Neural progenitor cell (in vitro differentiated cells): Measurements from ENCODE around the gene RNASE7. TPM values are rescaled to one million over a fixed set of nuclear protein-coding genes. Genes with fewer than 3 reads are reported as not detected.

ENCODE experiments used
- DNase-seq: peaks from one replicate; pipeline ENCODE4 v3.0.0-alpha.2; 2016; ENCODE audit warnings: low spot score
- H2AFZ ChIP-seq: fragments of 200-600 bp; sonication (generic); replicated peaks from 2 replicates; pipeline ENCODE4 v1.6.1; 2016; ENCODE audit warnings: antibody characterized with exemption
- H3F3A ChIP-seq: fragments of 200-600 bp; sonication (generic); 2 replicates; pipeline ENCODE4 v1.6.1; 2016; ENCODE audit warnings: antibody characterized with exemption, low read depth
- H3K27ac ChIP-seq: fragments of 200-600 bp; sonication (generic); 2 replicates; pipeline ENCODE4 v1.5.1; 2016; ENCODE audit warnings: mild to moderate bottlenecking
- H3K27me3 ChIP-seq: fragments of 200-600 bp; sonication (generic); 2 replicates; pipeline ENCODE4 v1.6.1; 2016; ENCODE audit warnings: mild to moderate bottlenecking, moderate library complexity
- H3K36me3 ChIP-seq: fragments of 200-600 bp; sonication (generic); 2 replicates; pipeline ENCODE4 v1.5.1; 2016
- H3K4me1 ChIP-seq: fragments of 200-600 bp; sonication (generic); 2 replicates; pipeline ENCODE4 v1.6.1; 2016; ENCODE audit warnings: mixed run types
- H3K4me2 ChIP-seq: fragments of 200-600 bp; sonication (generic); 2 replicates; pipeline ENCODE4 v1.6.1; 2016
- H3K4me3 ChIP-seq: fragments of 200-600 bp; sonication (generic); 2 replicates; pipeline ENCODE4 v1.5.1; 2016
- H3K79me2 ChIP-seq: fragments of 200-600 bp; sonication (generic); 2 replicates; pipeline ENCODE4 v1.6.1; 2016; ENCODE audit warnings: low read depth
- H3K9ac ChIP-seq: fragments of 200-600 bp; sonication (generic); 2 replicates; pipeline ENCODE4 v1.6.1; 2016
- H3K9me3 ChIP-seq: fragments of 200-600 bp; sonication (generic); 2 replicates; pipeline ENCODE4 v1.5.1; 2016; ENCODE audit warnings: low read depth
- H4K20me1 ChIP-seq: fragments of 200-600 bp; sonication (generic); 2 replicates; pipeline ENCODE4 v1.6.1; 2016; ENCODE audit warnings: low read depth
- H3K27ac Mint-ChIP-seq: 3 replicates; pipeline ENCODE4 v1.8.0; 2021; ENCODE audit warnings: mixed read lengths
- H3K27me3 Mint-ChIP-seq: 2 replicates; pipeline ENCODE4 v1.8.0; 2022; ENCODE audit warnings: low read depth, mild to moderate bottlenecking, inconsistent platforms, moderate library complexity, mixed read lengths; ENCODE audit not compliant: insufficient read depth
- H3K36me3 Mint-ChIP-seq: 3 replicates; pipeline ENCODE4 v1.8.0; 2021; ENCODE audit warnings: mixed read lengths
- H3K4me1 Mint-ChIP-seq: 3 replicates; pipeline ENCODE4 v1.8.0; 2021; ENCODE audit warnings: mixed read lengths
- H3K4me3 Mint-ChIP-seq: 3 replicates; pipeline ENCODE4 v1.8.0; 2021; ENCODE audit warnings: mild to moderate bottlenecking, moderate library complexity, mixed read lengths
- H3K9me3 Mint-ChIP-seq: 3 replicates; pipeline ENCODE4 v1.8.0; 2020; ENCODE audit warnings: mixed read lengths
- CTCF ChIP-seq: fragments of 200-600 bp; sonication (generic); IDR thresholded peaks from 2 replicates; pipeline ENCODE4 v1.5.1; 2017; ENCODE audit warnings: antibody characterized with exemption, mild to moderate bottlenecking
- EZH2 ChIP-seq: fragments of 200-600 bp; sonication (generic); IDR thresholded peaks from 2 replicates; pipeline ENCODE4 v1.6.1; 2017; ENCODE audit warnings: antibody characterized with exemption, mild to moderate bottlenecking, moderate library complexity
- EZH2phosphoT487 ChIP-seq: fragments of 200-600 bp; sonication (generic); IDR thresholded peaks from 2 replicates; pipeline ENCODE4 v1.6.1; 2017; ENCODE audit warnings: antibody characterized with exemption
- microRNA-seq: library from miRNA; unstranded; fragments of <30 nt; microRNA quantifications from one replicate; pipeline ENCODE4, GENCODE V29; 2016
- total RNA-seq: library from RNA; depleted of rRNA; stranded (reverse); fragments of >200 nt; gene quantifications from 2 replicates; pipeline ENCODE4 v1.2.3, GENCODE V29; 2015; ENCODE audit warnings: low replicate concordance

The RNASE7 gene
- total RNA-seq, 1 donor from 2014 or later, result not detected

DNA sequence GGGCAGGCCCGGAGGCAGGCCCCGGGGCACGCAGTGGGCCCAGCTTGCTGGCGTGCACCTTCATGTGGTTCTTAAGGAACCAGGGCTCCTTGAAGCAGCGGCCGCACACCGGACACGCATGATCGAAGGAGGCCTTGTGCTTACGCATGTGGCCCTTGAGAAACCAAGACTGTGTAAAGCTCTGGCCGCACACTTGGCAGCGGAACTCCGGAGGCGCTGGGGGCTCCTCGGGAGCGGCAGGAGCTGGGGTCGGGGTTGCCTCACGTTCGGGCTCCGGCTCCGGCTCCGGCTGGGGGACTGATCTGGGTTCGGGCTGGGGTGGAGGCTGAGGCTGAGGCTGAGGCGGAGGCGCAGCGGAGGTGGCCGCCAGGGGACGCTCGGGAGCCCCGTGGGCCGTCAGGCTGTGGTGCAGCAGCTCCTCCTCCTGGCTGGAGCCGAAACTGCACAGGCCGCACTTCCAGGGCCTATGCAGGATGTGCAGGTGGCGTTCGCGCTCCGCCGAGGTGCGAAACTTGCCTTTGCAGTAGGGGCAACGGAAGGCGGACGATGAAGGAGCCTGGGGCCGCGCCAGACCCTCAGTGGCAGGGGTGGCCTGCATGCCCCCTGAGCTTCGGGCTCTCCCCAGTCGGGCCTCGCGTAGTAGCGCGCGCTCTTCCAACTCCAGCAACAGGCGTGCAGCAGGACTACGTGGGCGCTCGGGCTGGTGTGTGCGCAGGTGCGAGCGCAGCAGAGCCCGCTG lies 50.3 kb downstream of the RNASE7 start:
- Histone ChIP-seq H3K4me2 (peak overlapping the region; percentile 87), H3K36me3 (peaks cover 5% of the 10 kb centered on the region), H3K9ac (no peak overlapping the region), H3K4me1 (peaks cover 54% of the 10 kb centered on the region), H2AFZ (no peak overlapping the region), H3K4me3 (peak overlapping the region; percentile 53), H3K27ac (peak overlapping the region; percentile 100), H4K20me1 (peaks cover 86% of the 10 kb centered on the region), H3K27me3 (peaks cover 3% of the 10 kb centered on the region), H3K79me2 (peaks cover 72% of the 10 kb centered on the region), H3F3A (peaks cover 91% of the 10 kb centered on the region), H3K9me3 (no peaks in the 10 kb centered on the region)
- TF ChIP-seq CTCF (peak; percentile 97), EZH2phosphoT487 (no peak)
- H3K27ac Mint-ChIP-seq, result no peak overlapping the region
- peaks cover 35% of the 10 kb centered on the region for H3K36me3 Mint-ChIP-seq
- H3K27me3 Mint-ChIP-seq, result peaks cover 28% of the 10 kb centered on the region
- peaks cover 73% of the 10 kb centered on the region for H3K4me1 Mint-ChIP-seq
- peaks cover 6% of the 10 kb centered on the region for H3K9me3 Mint-ChIP-seq
- DNase-seq, result peak; percentile 87
- peak overlapping the region; percentile 95 for H3K4me3 Mint-ChIP-seq

- Histone ChIP-seq H3K27ac (peak overlapping the region; percentile 100), H3K9ac (no peak overlapping the region), H3K4me3 (peak overlapping the region; percentile 53), H3K79me2 (peaks cover 77% of the 10 kb centered on the region), H3K9me3 (no peaks in the 10 kb centered on the region), H3K27me3 (peaks cover 3% of the 10 kb centered on the region), H3K36me3 (peaks cover 5% of the 10 kb centered on the region), H3F3A (peaks cover 88% of the 10 kb centered on the region), H2AFZ (no peak overlapping the region), H3K4me2 (peak overlapping the region; percentile 87), H3K4me1 (peaks cover 52% of the 10 kb centered on the region), H4K20me1 (peaks cover 80% of the 10 kb centered on the region)
- peak overlapping the region; percentile 97 for H3K27ac Mint-ChIP-seq
- H3K9me3 Mint-ChIP-seq, result peaks cover 4% of the 10 kb centered on the region
- H3K4me3 Mint-ChIP-seq, result peak overlapping the region; percentile 95
- TF ChIP-seq EZH2 (no peak), EZH2phosphoT487 (no peak), CTCF (no peak)
- H3K4me1 Mint-ChIP-seq, result peaks cover 68% of the 10 kb centered on the region
- H3K36me3 Mint-ChIP-seq, result peaks cover 30% of the 10 kb centered on the region
- no peak for DNase-seq
- peaks cover 22% of the 10 kb centered on the region for H3K27me3 Mint-ChIP-seq
Observed at GRCh38 chr14:21093018-21093417, 50.9 kb downstream of the RNASE7 start.

Small RNAs within 50 kb of the gene (microRNA-seq; reads per million reads assigned to microRNA genes)
- not detected for gene MIR6717

Other genes starting within 250 kb of the RNASE7 start
- 5.7 TPM in 1 of 2 replicates, not detected in the other for gene RNASE1, start 239.5 kb upstream of the RNASE7 start, total RNA-seq
- not detected in 2 replicates for gene RNASE3, start 151.0 kb upstream of the RNASE7 start, total RNA-seq
- gene RNASE2, start 86.9 kb upstream of the RNASE7 start, total RNA-seq, result not detected in 2 replicates
- 126 and 155 TPM in 2 replicates for gene METTL17, start 52.4 kb upstream of the RNASE7 start, total RNA-seq
- gene SLC39A2, start 43.1 kb upstream of the RNASE7 start, total RNA-seq, result not detected in 2 replicates
- 1.3 and 2.0 TPM in 2 replicates for gene NDRG2, start 17.3 kb upstream of the RNASE7 start, total RNA-seq
- gene TPPP2, start 12.1 kb upstream of the RNASE7 start, total RNA-seq, result not detected in 2 replicates
- gene RNASE13, start 7.6 kb upstream of the RNASE7 start, total RNA-seq, result 0.12 TPM in 1 of 2 replicates, not detected in the other
- not detected in 2 replicates for gene RNASE8, start 15.5 kb downstream of the RNASE7 start, total RNA-seq
- gene ARHGEF40, start 27.9 kb downstream of the RNASE7 start, total RNA-seq, result 15.0 and 46.0 TPM in 2 replicates
- gene ZNF219, start 56.3 kb downstream of the RNASE7 start, total RNA-seq, result 46.2 and 231 TPM in 2 replicates
- 0.22 and 1.3 TPM in 2 replicates for gene TMEM253, start 58.7 kb downstream of the RNASE7 start, total RNA-seq
- under 0.01 TPM in 1 of 2 replicates, not detected in the other for gene OR5AU1, start 113.7 kb downstream of the RNASE7 start, total RNA-seq
- gene HNRNPC, start 227.1 kb downstream of the RNASE7 start, total RNA-seq, result 1,681 and 1,872 TPM in 2 replicates
- 0.47 and 3.4 TPM in 2 replicates for gene RPGRIP1, start 237.7 kb downstream of the RNASE7 start, total RNA-seq